SK-N-SH (cell line): ENCODE results near the gene COL8A2. TPM values are rescaled to one million over a fixed set of nuclear protein-coding genes. Genes with fewer than 3 reads are reported as not detected.

Experiments
- CTCF ChIA-PET: fragments of 300-600, 350-600 bp; formaldehyde crosslinking; extraction: SDS; loops from one replicate; lab custom pipeline; 2021; lab: Yijun Ruan, JAX
- POLR2A ChIA-PET: fragments of 350-600 bp; sonication (Branson Sonifier 250); formaldehyde crosslinking; extraction: SDS; loops from one replicate; lab custom pipeline; 2020; ENCODE audit warnings: antibody characterized with exemption, inconsistent platforms; lab: Yijun Ruan, JAX
- DNase-seq: peaks from one replicate; pipeline ENCODE4 v3.0.0; 2012
- H2AFZ ChIP-seq: fragments of 200-600 bp; sonication (generic); 2 replicates; pipeline ENCODE4 v1.8.1; 2016; ENCODE audit warnings: antibody characterized with exemption, mild to moderate bottlenecking, low read depth
- H3F3A ChIP-seq: fragments of 200-600 bp; sonication (generic); replicated peaks from 2 replicates; pipeline ENCODE3; 2016; ENCODE audit warnings: antibody characterized with exemption, mild to moderate bottlenecking; ENCODE audit not compliant: insufficient read depth
- H3K27ac ChIP-seq, 2 experiments: fragments of 200-500 bp in 1 of 2; fragments of 200-600 bp in 1 of 2; sonication (Bioruptor generic) in 1 of 2; sonication (generic), shearing (Covaris generic) in 1 of 2; 2 replicates each; pipeline versions ENCODE4 v1.5.1 to v1.6.1; 2014 to 2016; ENCODE audit warnings: low read depth in 2 of 2, inconsistent platforms in 1 of 2, low read length in 1 of 2, mild to moderate bottlenecking in 1 of 2, mixed read lengths in 1 of 2
- H3K27me3 ChIP-seq: fragments of 200-600 bp; sonication (generic), shearing (Covaris generic); 2 replicates; pipeline ENCODE4 v1.6.1; 2016; ENCODE audit warnings: mixed run types; ENCODE audit not compliant: insufficient read depth
- H3K36me3 ChIP-seq, 2 experiments: fragments of 200-500 bp in 1 of 2; fragments of 200-600 bp in 1 of 2; sonication (Bioruptor generic) in 1 of 2; sonication (generic) in 1 of 2; replicated peaks in 1 of 2; 2 replicates each; pipeline versions ENCODE3 to v1.5.1; 2014 to 2016; ENCODE audit warnings: low read length in 1 of 2, mild to moderate bottlenecking in 1 of 2; ENCODE audit not compliant: insufficient read depth in 2 of 2, control insufficient read depth in 1 of 2
- H3K4me1 ChIP-seq, 2 experiments: fragments of 200-500 bp in 1 of 2; fragments of 200-600 bp in 1 of 2; sonication (Bioruptor generic) in 1 of 2; sonication (generic), shearing (Covaris generic) in 1 of 2; 2 replicates each; pipeline versions ENCODE4 v1.5.1 to v1.6.1; 2014 to 2016; ENCODE audit warnings: low read depth in 1 of 2, low read length in 1 of 2, mixed run types in 1 of 2; ENCODE audit not compliant: insufficient read depth in 2 of 2, control insufficient read depth in 1 of 2
- H3K4me2 ChIP-seq: fragments of 200-600 bp; sonication (generic), shearing (Covaris generic); 2 replicates; pipeline ENCODE4 v1.6.1; 2017; ENCODE audit warnings: mixed run types
- H3K4me3 ChIP-seq, 2 experiments: fragments of 200-500 bp in 1 of 2; fragments of 200-600 bp in 1 of 2; sonication (Bioruptor generic) in 1 of 2; sonication (generic), shearing (Covaris generic) in 1 of 2; 2 replicates each; pipeline versions ENCODE4 v1.5.1 to v1.8.1; 2014 to 2016; ENCODE audit warnings: low read depth in 2 of 2, inconsistent platforms in 1 of 2, low read length in 1 of 2, mild to moderate bottlenecking in 1 of 2, mixed read lengths in 1 of 2, moderate library complexity in 1 of 2
- H3K79me2 ChIP-seq: fragments of 200-600 bp; sonication (generic); 2 replicates; pipeline ENCODE4 v1.8.1; 2017; ENCODE audit warnings: mild to moderate bottlenecking; ENCODE audit not compliant: insufficient read depth
- H3K9ac ChIP-seq: fragments of 200-600 bp; sonication (generic); 2 replicates; pipeline ENCODE4 v1.6.1; 2017; ENCODE audit warnings: mixed run types
- H3K9me2 ChIP-seq: fragments of 200-600 bp; sonication (generic); 2 replicates; pipeline ENCODE4 v1.6.1; 2017; ENCODE audit warnings: mixed run types
- H3K9me3 ChIP-seq: fragments of 200-600 bp; sonication (generic); 2 replicates; pipeline ENCODE4 v1.6.1; 2017; ENCODE audit warnings: mixed run types, mild to moderate bottlenecking, moderate library complexity
- H4K20me1 ChIP-seq: fragments of 200-600 bp; sonication (generic); 2 replicates; pipeline ENCODE4 v1.6.1; 2017; ENCODE audit warnings: mild to moderate bottlenecking, mixed run types; ENCODE audit not compliant: insufficient read depth
- EP300 ChIP-seq, 2 experiments: IDR thresholded peaks; 2 replicates each; pipeline versions ENCODE4 v1.4.0 to v1.6.1; 2012; ENCODE audit warnings: borderline replicate concordance in 1 of 2, low read depth in 1 of 2, low read length in 1 of 2
- FOSL2 ChIP-seq: IDR thresholded peaks from 2 replicates; pipeline ENCODE4 v1.4.0; 2012; ENCODE audit warnings: low read depth, mild to moderate bottlenecking, moderate library complexity, borderline replicate concordance
- FOXM1 ChIP-seq: IDR thresholded peaks from 2 replicates; pipeline ENCODE4 v1.4.0; 2012; ENCODE audit warnings: low read depth, mild to moderate bottlenecking
- IRF3 ChIP-seq: fragments of 150-350 bp; IDR thresholded peaks from 2 replicates; pipeline ENCODE4 v1.6.1; 2016; ENCODE audit warnings: mild to moderate bottlenecking, low read depth, low read length
- JUND ChIP-seq: IDR thresholded peaks from 2 replicates; pipeline ENCODE4 v1.4.0; 2012
- MAX ChIP-seq: IDR thresholded peaks from 2 replicates; pipeline ENCODE4 v1.4.0; 2012; ENCODE audit warnings: low read depth
- MEF2A ChIP-seq: IDR thresholded peaks from 2 replicates; pipeline ENCODE4 v1.4.0; 2012; ENCODE audit warnings: low read depth, borderline replicate concordance
- MXI1 ChIP-seq: IDR thresholded peaks from 2 replicates; pipeline ENCODE4 v1.6.1; 2012; ENCODE audit warnings: mild to moderate bottlenecking, low read depth, low read length, improper control_type of control experiment
- NFIC ChIP-seq: IDR thresholded peaks from 2 replicates; pipeline ENCODE4 v1.4.0; 2012; ENCODE audit warnings: borderline replicate concordance
- NRF1 ChIP-seq: IDR thresholded peaks from 2 replicates; pipeline ENCODE4 v1.6.1; 2012; ENCODE audit warnings: low read depth, mild to moderate bottlenecking, low read length
- POLR2AphosphoS5 ChIP-seq: IDR thresholded peaks from 2 replicates; pipeline ENCODE4 v1.6.1; 2012; ENCODE audit warnings: low read depth, low read length
- RCOR1 ChIP-seq: fragments of 150-350 bp; IDR thresholded peaks from 2 replicates; pipeline ENCODE4 v1.6.1; 2017; ENCODE audit warnings: antibody characterized with exemption, low read length
- RFX5 ChIP-seq: IDR thresholded peaks from 2 replicates; pipeline ENCODE4 v1.6.1; 2012; ENCODE audit warnings: mild to moderate bottlenecking, improper control_type of control experiment, low read length
- RXRA ChIP-seq: IDR thresholded peaks from 2 replicates; pipeline ENCODE4 v1.4.0; 2012; ENCODE audit warnings: low read depth, mild to moderate bottlenecking, borderline replicate concordance
- SIN3A ChIP-seq: IDR thresholded peaks from 2 replicates; pipeline ENCODE4 v1.6.1; 2012; ENCODE audit warnings: low read depth, mild to moderate bottlenecking, low read length, moderate library complexity, borderline replicate concordance
- TAF1 ChIP-seq: IDR thresholded peaks from 2 replicates; pipeline ENCODE4 v1.6.1; 2012; ENCODE audit warnings: low read depth, mild to moderate bottlenecking, low read length, moderate library complexity, borderline replicate concordance
- whole genome bisulfite sequencing: methylation state at CpG from one replicate; pipeline ENCODE4 v1.1.6; 2017; ENCODE audit warnings: low lambda C conversion rate; 5-methylcytosine and 5-hydroxymethylcytosine counted together
- polyA plus RNA-seq, 3 experiments: library from polyadenylated mRNA; depleted of rRNA; stranded (reverse); fragments of >200 nt; gene quantifications; 2 replicates each; pipeline ENCODE4 v1.2.3, GENCODE V29; 2012

COL8A2 gene
- polyA plus RNA-seq, 1 of the 3 experiments (the other 2 are of a cell fraction) = 3.1 TPM

GRCh38 chr1:36156329-36157114, 31.5 kb upstream of the COL8A2 start (continued):
- TF ChIP-seq RFX5 (no peak), FOXM1 (no peak), TAF1 (0 out of 2 replicates have a peak, but pooled peaks have one; percentile 23), RCOR1 (no peak), MEF2A (no peak), RXRA (no peak), EP300 (IDR thresholded peaks at IDR 0.05; ENCODE audit: borderline replicate concordance in 1 of 2, low read depth in 1 of 2, low read length in 1 of 2) (no peak), MAX (no peak), MXI1 (peak; percentile 74), IRF3 (no peak), NFIC (peak; percentile 24; the same call in 1 of the 2 replicates)

GRCh38 chr1:36155408-36156328, 30.6 kb upstream of the COL8A2 start, which contains the start of gene MAP7D1:
TSS of gene MAP7D1 (plus strand) at chr1:36156160. CDS start at chr1:36156418, 258 bp downstream.
- CTCF ChIA-PET = interaction anchor here (0.7 to 5.6 kb wide), 8 partner anchors 32 to 213 kb away, joined by 3 to 49 read pairs (median 4); partner anchors contain the start of gene THRAP3
- peaks cover 6 to 8% of the 10 kb centered on the region in 2 experiments for H3K36me3 ChIP-seq
- H3K9me3 ChIP-seq = no peaks in the 10 kb centered on the region
- POLR2A ChIA-PET = interaction anchor here (0.7 to 1.3 kb wide), 3 partner anchors 22 to 68 kb away, joined by 3 read pairs; partner anchors contain the start of gene THRAP3
- TF ChIP-seq JUND (peak; percentile 80; the same call in 1 of the 2 replicates), NRF1 (no peak), FOSL2 (peak; percentile 91), FOXM1 (no peak), TAF1 (peak; percentile 52; the same call in 1 of the 2 replicates), IRF3 (no peak), SIN3A (peak; percentile 41; the same call in 1 of the 2 replicates), MXI1 (peak; percentile 32; the same call in 1 of the 2 replicates), POLR2AphosphoS5 (peak; percentile 54)
- 0% methylated on average over 9 of the region's 88 CpGs for WGBS
- peak within 1 kb of the TSS; percentile 87 to 99 for H3K4me3 ChIP-seq
- peaks cover 39 to 46% of the 10 kb centered on the region in 2 experiments for H3K4me1 ChIP-seq
- H3K4me2 ChIP-seq = peak within 1 kb of the TSS; percentile 98
- peaks cover 13% of the 10 kb centered on the region for H3F3A ChIP-seq
- no peaks in the 10 kb centered on the region for H3K27me3 ChIP-seq
- H3K79me2 ChIP-seq = peaks cover 59% of the 10 kb centered on the region
- peaks cover 37% of the 10 kb centered on the region for H4K20me1 ChIP-seq
- H3K9me2 ChIP-seq = no peaks in the 10 kb centered on the region
- DNase-seq = peak; percentile 94
- H3K9ac ChIP-seq = peak within 1 kb of the TSS; percentile 98
- peak within 1 kb of the TSS; percentile 32; the same call in 1 of the 2 replicates for H2AFZ ChIP-seq
- H3K27ac ChIP-seq = peak within 1 kb of the TSS; percentile 90 to 98
